Osteocyte (in vitro differentiated cells): Measurements from ENCODE around the gene TIPARP. TPM values are rescaled to one million over a fixed set of nuclear protein-coding genes. Genes with fewer than 3 reads are reported as not detected.

ENCODE experiments used
- DNase-seq: peaks from one replicate; pipeline ENCODE4 v3.0.0; 2021; ENCODE audit warnings: mixed read lengths; ENCODE audit not compliant: unreplicated experiment; ENCODE audit errors: extremely low spot score
- H3K27ac Mint-ChIP-seq: one replicate; pipeline ENCODE4 v1.8.0; 2021; ENCODE audit warnings: mild to moderate bottlenecking, mixed read lengths; ENCODE audit not compliant: unreplicated experiment
- H3K27me3 Mint-ChIP-seq: one replicate; pipeline ENCODE4 v1.8.0; 2021; ENCODE audit warnings: mixed read lengths; ENCODE audit not compliant: unreplicated experiment
- H3K36me3 Mint-ChIP-seq: one replicate; pipeline ENCODE4 v1.8.0; 2021; ENCODE audit warnings: mixed read lengths; ENCODE audit not compliant: unreplicated experiment
- H3K4me1 Mint-ChIP-seq: one replicate; pipeline ENCODE4 v1.8.0; 2021; ENCODE audit warnings: mixed read lengths; ENCODE audit not compliant: unreplicated experiment
- H3K4me3 Mint-ChIP-seq: one replicate; pipeline ENCODE4 v1.8.0; 2021; ENCODE audit warnings: mild to moderate bottlenecking, moderate library complexity, mixed read lengths; ENCODE audit not compliant: unreplicated experiment
- H3K9me3 Mint-ChIP-seq: one replicate; pipeline ENCODE4 v1.8.0; 2021; ENCODE audit warnings: mixed read lengths; ENCODE audit not compliant: unreplicated experiment
- total RNA-seq: library from RNA; stranded (reverse); gene quantifications from 2 replicates; pipeline ENCODE4 v1.2.1, GENCODE V29; 2021
- TF ChIP-seq, protein P1 (sequence below): fragments of 200-600 bp; sonication (generic); IDR thresholded peaks from 2 replicates; pipeline ENCODE4 v1.5.0; 2021; ENCODE audit warnings: antibody characterized with exemption, mild to moderate bottlenecking, moderate library complexity

Gene TIPARP
- total RNA-seq, 1 donor from 2014 or later: 163 TPM

DNA sequence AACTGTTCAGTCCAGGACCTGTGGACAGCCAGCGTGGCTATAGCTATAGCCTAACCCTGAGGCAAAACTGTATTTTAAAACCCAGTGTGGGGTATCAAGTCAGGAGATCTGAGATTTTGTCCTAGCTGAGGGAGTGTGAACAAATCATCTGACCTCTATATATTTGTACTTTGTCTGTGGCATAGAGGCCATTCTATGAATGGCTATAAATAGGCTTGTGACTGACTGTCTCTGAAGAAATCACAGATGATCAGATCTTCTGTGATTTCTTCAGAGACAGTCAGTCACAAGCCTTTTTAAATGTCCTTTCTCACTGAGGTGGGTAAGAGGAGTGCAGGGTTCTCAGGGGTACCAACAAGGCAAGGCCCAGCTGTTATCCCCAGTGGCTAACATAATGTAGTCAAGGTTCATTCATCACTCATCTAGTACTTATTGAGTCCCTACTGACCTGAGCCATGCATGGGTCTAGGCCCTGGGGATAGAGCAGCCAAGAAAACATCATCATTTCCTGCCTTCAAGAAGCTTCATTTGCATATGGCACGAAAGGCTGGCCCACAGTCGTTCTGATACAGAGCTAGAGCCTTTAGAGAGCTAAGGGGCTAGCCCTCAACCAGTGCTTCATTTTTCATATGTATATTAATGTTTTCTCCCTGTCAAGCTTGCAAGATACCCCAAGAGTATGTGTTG is 53.3 kb downstream of the TIPARP start:
- Mint-ChIP-seq H3K36me3 (peaks cover 31% of the 10 kb centered on the region), H3K27ac (peak overlapping the region; percentile 73), H3K4me3 (no peak overlapping the region), H3K27me3 (no peaks in the 10 kb centered on the region), H3K9me3 (no peaks in the 10 kb centered on the region), H3K4me1 (peaks cover 62% of the 10 kb centered on the region)
- DNase-seq: no peak
- TF ChIP-seq, protein P1, sequence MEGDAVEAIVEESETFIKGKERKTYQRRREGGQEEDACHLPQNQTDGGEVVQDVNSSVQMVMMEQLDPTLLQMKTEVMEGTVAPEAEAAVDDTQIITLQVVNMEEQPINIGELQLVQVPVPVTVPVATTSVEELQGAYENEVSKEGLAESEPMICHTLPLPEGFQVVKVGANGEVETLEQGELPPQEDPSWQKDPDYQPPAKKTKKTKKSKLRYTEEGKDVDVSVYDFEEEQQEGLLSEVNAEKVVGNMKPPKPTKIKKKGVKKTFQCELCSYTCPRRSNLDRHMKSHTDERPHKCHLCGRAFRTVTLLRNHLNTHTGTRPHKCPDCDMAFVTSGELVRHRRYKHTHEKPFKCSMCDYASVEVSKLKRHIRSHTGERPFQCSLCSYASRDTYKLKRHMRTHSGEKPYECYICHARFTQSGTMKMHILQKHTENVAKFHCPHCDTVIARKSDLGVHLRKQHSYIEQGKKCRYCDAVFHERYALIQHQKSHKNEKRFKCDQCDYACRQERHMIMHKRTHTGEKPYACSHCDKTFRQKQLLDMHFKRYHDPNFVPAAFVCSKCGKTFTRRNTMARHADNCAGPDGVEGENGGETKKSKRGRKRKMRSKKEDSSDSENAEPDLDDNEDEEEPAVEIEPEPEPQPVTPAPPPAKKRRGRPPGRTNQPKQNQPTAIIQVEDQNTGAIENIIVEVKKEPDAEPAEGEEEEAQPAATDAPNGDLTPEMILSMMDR: no peak

DNA sequence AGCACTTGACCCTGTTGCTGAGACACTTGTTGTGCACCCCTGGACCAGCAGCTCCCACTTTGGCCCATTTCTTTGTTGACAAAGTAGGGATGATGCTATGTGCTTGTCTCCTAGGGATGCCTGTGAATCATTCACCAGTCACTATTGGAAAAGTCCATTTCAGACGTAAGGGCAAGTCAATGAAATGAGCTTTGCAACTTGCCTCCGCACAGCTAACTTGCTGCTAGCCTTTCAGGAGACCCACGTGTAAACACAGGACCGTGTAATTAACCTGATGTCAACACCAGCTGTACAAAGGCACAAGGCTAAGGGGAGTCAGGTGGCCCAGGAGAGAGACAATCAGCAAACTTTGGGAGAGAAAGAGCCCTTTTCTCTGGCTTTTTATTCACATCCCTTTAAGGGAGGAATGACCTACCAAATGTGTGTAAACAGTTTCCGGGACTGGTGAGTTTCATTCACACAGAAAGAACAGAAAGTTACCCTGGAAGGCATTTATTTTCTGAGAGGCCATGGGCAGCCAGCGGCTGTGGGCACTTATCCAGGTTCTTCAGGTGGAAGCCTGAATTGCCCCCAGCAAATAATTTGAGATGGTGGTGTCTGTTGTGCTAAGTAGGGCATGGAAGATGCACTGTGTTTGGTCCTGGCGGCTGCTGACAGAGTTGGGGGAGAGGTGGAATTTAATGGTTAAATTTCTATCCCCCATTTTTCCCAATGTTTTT is 54.0 kb downstream of the TIPARP start:
- Mint-ChIP-seq H3K27me3 (no peaks in the 10 kb centered on the region), H3K9me3 (no peaks in the 10 kb centered on the region), H3K27ac (peak overlapping the region; percentile 77), H3K4me1 (peaks cover 63% of the 10 kb centered on the region), H3K4me3 (no peak overlapping the region), H3K36me3 (peaks cover 23% of the 10 kb centered on the region)
- DNase-seq: no peak
- TF ChIP-seq, protein P1: no peak

DNA sequence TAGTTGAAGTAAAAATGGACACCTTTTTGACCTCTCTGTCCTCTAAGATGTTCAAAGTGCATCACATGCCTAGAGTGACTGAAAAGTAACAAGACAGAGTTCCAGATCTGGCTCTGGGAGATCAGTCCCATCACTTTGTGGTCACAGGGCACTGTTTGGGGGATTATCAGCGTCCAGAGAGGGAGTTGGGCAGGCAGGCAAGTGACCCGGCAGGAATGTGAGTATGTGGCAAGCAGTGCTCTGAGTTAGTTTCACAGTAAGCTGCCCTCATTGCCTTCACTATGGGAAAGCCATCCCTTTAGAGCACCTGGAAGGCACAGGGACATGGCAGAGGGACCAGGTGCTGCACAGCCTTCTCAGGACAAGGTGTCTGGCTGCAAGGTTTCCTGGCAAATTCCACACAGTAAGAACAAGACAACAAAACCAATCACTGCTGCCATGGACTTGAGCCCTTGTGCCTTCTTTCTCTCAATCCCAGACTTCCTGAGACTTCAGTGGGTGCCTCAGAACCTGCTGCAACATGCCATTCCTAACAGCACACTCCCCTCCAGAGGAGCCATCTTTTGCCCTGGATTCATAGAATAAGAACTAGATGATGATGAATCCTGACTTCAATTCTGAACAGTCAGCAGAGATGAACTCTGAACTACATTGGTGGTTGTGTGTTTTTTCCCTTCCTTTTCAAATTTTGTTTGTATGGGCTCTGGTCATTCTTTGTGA is 55.2 kb downstream of the TIPARP start:
- DNase-seq: no peak

DNA sequence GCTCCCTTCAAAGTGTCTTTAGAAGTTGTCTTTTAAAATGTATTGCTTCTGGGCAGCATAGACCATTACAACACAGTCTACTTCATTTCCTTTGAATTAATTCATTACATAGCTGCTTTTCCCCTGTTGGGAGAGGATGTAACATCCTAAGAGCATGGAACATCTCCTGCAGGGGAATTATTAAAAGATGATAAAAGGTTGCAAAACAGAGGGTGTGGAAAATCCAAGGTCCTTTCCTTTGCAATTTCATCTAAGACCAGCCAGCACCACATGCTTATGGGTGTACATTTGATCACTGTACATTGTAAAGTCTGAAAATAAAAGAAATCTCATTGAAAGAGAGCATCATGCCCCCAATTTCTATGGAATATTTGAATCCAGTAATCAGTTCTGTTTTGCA is 57.4 kb downstream of the TIPARP start:
- Mint-ChIP-seq H3K4me3 (no peak overlapping the region), H3K4me1 (peaks cover 66% of the 10 kb centered on the region), H3K27ac (peak overlapping the region; percentile 52), H3K36me3 (peaks cover 4% of the 10 kb centered on the region), H3K9me3 (no peaks in the 10 kb centered on the region), H3K27me3 (no peaks in the 10 kb centered on the region)
- no peak for DNase-seq
- TF ChIP-seq, protein P1: no peak

More for the DNA sequence above, 55.2 kb downstream of the TIPARP start:
- TF ChIP-seq, protein P1: no peak
- H3K4me1 Mint-ChIP-seq: peaks cover 71% of the 10 kb centered on the region
- no peaks in the 10 kb centered on the region for H3K9me3 Mint-ChIP-seq
- no peak overlapping the region for H3K4me3 Mint-ChIP-seq
- H3K27me3 Mint-ChIP-seq: no peaks in the 10 kb centered on the region
- H3K27ac Mint-ChIP-seq: peak overlapping the region; percentile 77
- H3K36me3 Mint-ChIP-seq: peaks cover 17% of the 10 kb centered on the region

- no peaks in the 10 kb centered on the region for H3K9me3 Mint-ChIP-seq
- H3K27ac Mint-ChIP-seq: peak overlapping the region; percentile 47
- TF ChIP-seq, protein P1: no peak
- H3K36me3 Mint-ChIP-seq: peaks cover 2% of the 10 kb centered on the region
- no peaks in the 10 kb centered on the region for H3K27me3 Mint-ChIP-seq
- DNase-seq: no peak
- H3K4me1 Mint-ChIP-seq: peaks cover 61% of the 10 kb centered on the region
- H3K4me3 Mint-ChIP-seq: no peak overlapping the region
Observed at GRCh38 chr3:156732261-156732660, 57.9 kb downstream of the TIPARP start.
